Stomach (tissue), 4 donors: ENCODE data around the gene NPFF.

ENCODE experiments used
- POLR2A ChIP-seq, 4 donors: fragments of 450-650 bp; IDR thresholded peaks; one replicate each; pipeline ENCODE4 v1.6.1; 2016; ENCODE audit warnings: antibody characterized with exemption in 4 of 4, control low read depth in 2 of 4, mild to moderate bottlenecking in 1 of 4, moderate library complexity in 1 of 4
- POLR2AphosphoS5 ChIP-seq, 3 donors: sonication (generic); formaldehyde crosslinking; IDR thresholded peaks; one replicate each; pipeline ENCODE4 v1.6.1; 2016; ENCODE audit warnings: antibody characterized with exemption in 3 of 3
- TF ChIP-seq, protein P1 (sequence below), 7 experiments: fragments of 450-650 bp in 4 of 7; fragments of 200-600 bp in 3 of 7; sonication (generic) in 3 of 7; IDR thresholded peaks; one replicate each; pipeline ENCODE4 v1.5.1; 2016 to 2019; ENCODE audit warnings: antibody characterized with exemption in 7 of 7, control low read depth in 2 of 7, mild to moderate bottlenecking in 1 of 7

DNA sequence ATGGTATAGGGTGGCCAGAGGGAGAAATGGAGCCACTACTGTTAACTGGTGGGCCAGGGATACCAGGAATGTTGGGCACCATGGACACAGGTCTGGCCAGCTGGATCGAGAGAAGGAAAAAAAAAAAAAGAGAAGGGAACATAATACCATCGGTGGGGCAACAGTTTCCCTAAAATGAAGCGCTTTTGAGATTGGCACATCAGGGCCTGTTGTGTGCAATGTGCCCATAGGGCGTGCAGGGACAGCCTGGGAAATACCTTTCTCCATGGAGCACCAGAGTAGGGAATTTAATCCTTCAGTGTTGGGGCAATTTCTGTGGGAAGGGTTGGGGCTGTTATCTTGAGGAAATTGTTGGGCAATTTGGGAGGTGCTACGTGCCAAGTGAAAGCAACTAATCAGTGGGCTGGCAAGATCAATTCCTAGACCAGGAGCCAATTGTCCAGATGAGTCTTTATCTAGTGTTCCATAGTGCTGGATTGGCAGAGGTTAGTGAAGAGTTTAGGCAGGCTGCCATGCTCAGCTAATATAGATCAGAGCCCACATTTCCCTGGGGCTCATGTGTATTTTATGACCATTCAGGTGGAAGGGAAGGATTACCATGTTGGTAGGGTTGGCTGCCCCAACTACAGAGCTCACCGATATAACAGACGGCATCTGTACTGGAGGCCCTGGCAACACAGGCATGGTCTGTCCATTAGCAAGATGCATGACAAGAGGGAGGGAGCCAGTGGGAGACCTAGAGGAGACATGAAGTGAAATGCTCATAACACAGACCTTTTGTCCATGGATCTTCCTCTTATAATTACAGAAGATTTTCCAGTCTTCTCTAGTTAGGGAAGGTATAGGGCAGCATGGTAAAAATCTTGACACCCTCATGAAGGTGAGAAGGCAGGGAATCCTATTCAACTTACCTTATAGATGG lies 25.5 kb upstream of the NPFF start:
- TF ChIP-seq POLR2A (IDR thresholded peaks at IDR 0.05) (no peak), POLR2AphosphoS5 (IDR thresholded peaks at IDR 0.05) (no peak)
- TF ChIP-seq, protein P1, sequence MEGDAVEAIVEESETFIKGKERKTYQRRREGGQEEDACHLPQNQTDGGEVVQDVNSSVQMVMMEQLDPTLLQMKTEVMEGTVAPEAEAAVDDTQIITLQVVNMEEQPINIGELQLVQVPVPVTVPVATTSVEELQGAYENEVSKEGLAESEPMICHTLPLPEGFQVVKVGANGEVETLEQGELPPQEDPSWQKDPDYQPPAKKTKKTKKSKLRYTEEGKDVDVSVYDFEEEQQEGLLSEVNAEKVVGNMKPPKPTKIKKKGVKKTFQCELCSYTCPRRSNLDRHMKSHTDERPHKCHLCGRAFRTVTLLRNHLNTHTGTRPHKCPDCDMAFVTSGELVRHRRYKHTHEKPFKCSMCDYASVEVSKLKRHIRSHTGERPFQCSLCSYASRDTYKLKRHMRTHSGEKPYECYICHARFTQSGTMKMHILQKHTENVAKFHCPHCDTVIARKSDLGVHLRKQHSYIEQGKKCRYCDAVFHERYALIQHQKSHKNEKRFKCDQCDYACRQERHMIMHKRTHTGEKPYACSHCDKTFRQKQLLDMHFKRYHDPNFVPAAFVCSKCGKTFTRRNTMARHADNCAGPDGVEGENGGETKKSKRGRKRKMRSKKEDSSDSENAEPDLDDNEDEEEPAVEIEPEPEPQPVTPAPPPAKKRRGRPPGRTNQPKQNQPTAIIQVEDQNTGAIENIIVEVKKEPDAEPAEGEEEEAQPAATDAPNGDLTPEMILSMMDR (IDR thresholded peaks at IDR 0.05) = no peak
